Small intestine (tissue), 7 donors: ENCODE data around the gene PDE2A. TPM values are rescaled to one million over a fixed set of nuclear protein-coding genes. Genes with fewer than 3 reads are reported as not detected.

Source experiments
- DNase-seq, 2 donors: peaks; one replicate each; pipeline versions ENCODE4 v3.0.0 to v3.0.0-alpha.2; 2013
- FAIRE-seq: peaks from 2 replicates; lab custom pipeline; 2012; peaks lifted over from hg19 to GRCh38; lab: Jason Lieb, UNC
- H3K27ac ChIP-seq, 3 donors: one replicate each; pipeline ENCODE4 v1.5.1; 2013; ENCODE audit warnings: low read length in 2 of 3, mild to moderate bottlenecking in 2 of 3, control low read depth in 1 of 3, inconsistent platforms in 1 of 3, low read depth in 1 of 3, moderate library complexity in 1 of 3
- H3K27me3 ChIP-seq, 3 donors: one replicate each; pipeline ENCODE4 v1.6.1; 2013; ENCODE audit warnings: low read length in 3 of 3, inconsistent platforms in 1 of 3; ENCODE audit not compliant: control insufficient read depth in 3 of 3, insufficient read depth in 3 of 3
- H3K36me3 ChIP-seq, 3 donors: one replicate each; pipeline ENCODE4 v1.6.1; 2013; ENCODE audit warnings: low read length in 3 of 3, inconsistent platforms in 1 of 3, low read depth in 1 of 3, mild to moderate bottlenecking in 1 of 3, moderate library complexity in 1 of 3; ENCODE audit not compliant: control insufficient read depth in 3 of 3, insufficient read depth in 2 of 3
- H3K4me1 ChIP-seq, 3 donors: one replicate each; pipeline ENCODE4 v1.6.1; 2013; ENCODE audit warnings: low read length in 2 of 3, inconsistent platforms in 1 of 3, low read depth in 1 of 3, mild to moderate bottlenecking in 1 of 3, moderate library complexity in 1 of 3; ENCODE audit not compliant: control insufficient read depth in 3 of 3, insufficient read depth in 2 of 3
- H3K4me3 ChIP-seq, 3 donors: one replicate each; pipeline ENCODE4 v1.5.1; 2013; ENCODE audit warnings: low read length in 3 of 3, control low read depth in 1 of 3, inconsistent platforms in 1 of 3, low read depth in 1 of 3, mild to moderate bottlenecking in 1 of 3, moderate library complexity in 1 of 3
- H3K9me3 ChIP-seq, 2 donors: one replicate each; pipeline ENCODE4 v1.6.1; 2013; ENCODE audit warnings: low read depth in 1 of 2, low read length in 1 of 2; ENCODE audit not compliant: control insufficient read depth in 2 of 2, insufficient read depth in 1 of 2
- WGBS, 3 donors: extraction: QIAGEN DNeasy Blood & Tissue Kit; methylation state at CpG; one replicate each; pipeline ENCODE4 v1.1.7; 2013; 5-methylcytosine and 5-hydroxymethylcytosine counted together
- polyA plus RNA-seq, 4 donors: library from polyadenylated mRNA; stranded (reverse) in 3 of 4; unstranded in 1 of 4; fragments of 200-250 nt in 3 of 4; fragments of 120-200 nt in 1 of 4; gene quantifications; one replicate each; pipeline versions ENCODE4 v1.2.1 to v1.2.3, GENCODE V29; 2013
- donor health status: healthy with polysubstance abuse.
- donor health status: control.
- donor health status: control.
- donor health status: Bipolar disorder and iron deficiency.
- donor health status: healthy.

The PDE2A gene
- polyA plus RNA-seq, 4 donors: 1.8 to 31.6 (median 7.4) TPM

DNA sequence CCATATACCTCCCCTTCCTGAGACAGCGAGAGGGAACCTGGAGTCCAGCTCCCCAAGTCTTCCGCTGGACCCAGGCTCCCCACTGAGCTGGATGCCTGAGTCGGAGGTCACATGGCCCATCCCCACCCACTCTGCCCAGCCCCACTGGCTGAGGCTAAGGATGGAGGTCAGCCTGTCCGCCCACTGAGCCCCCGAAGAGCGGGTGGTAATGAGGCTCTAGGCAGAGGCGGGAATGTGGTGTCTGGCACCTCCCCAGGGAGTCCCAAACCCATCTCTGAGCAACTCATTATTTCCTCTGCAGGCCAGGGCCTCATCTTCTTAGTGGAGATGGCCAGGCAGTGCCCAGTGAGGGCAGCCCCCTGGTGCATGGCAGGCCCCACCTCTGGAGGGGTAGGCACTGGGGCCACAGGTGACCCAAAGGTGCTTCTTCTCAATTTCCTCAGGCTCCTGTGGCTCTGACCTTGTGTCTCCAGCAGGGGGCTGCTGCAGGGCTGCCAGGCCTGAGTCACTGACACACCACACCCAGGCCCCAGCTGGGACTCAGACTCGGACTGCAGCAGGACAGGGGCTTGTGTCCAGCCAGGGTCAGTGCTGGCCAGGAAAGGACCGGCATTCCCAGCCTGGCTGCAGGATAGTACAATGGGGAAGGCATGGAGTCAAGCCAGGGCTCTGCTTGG lies 10.2 kb upstream of the PDE2A start:
- Histone ChIP-seq H3K4me1 (no peaks in the 10 kb centered on the region), H3K27ac (no peak overlapping the region), H3K36me3 (peaks cover 7 to 69% (median 7%) of the 10 kb centered on the region in 3 donors), H3K4me3 (no peak overlapping the region), H3K9me3 (no peaks in the 10 kb centered on the region), H3K27me3 (peaks cover 0 to 6% (median 0%) of the 10 kb centered on the region in 3 donors)
- 64 to 78% (median 66%) methylated on average over 9 of the region's 9 CpGs for WGBS, 3 donors
- DNase-seq (peak; percentile 52 to 55), FAIRE-seq (no peak)

DNA sequence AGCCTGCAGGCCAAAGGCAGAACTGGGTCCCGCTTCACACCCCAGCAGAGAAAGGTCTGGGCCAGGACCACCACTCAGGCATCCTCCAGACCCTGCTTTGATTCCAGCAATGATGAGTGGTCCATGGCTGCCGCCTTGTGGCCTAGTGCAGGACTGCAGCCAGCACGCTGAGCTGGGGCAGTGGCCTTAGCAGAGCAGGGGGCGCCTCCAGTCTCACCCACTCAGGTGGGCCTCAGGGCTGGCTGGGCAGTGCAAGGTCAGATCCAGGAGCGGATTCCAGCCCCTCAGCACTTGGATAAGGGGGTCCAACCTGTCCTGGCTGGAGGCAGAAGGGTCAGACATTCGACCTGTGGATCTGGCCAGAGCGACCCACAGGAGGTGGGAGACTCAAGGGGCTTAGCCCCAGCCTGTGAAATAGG lies 9.6 kb upstream of the PDE2A start:
- H3K27me3 ChIP-seq: peaks cover 0 to 11% (median 0%) of the 10 kb centered on the region in 3 donors

DNA sequence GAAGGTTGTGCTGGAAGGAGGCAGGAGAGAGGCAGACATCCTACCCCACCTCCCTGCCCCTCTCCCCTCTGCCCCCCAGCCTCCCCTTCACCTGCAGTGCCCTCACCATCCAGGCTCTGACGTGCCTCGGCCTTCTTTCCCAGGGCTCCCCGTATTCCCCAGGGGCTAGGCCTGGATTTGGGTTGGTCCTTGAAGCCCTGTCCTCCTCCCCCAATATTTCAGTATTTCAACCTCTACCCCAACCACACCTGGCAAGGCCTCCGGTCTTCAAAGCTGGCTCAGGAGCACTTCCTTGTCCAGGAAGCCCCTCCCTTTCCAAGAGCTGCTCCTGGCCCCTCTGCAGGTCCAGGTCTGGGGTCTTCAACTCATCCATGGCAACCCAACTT lies 8.6 kb upstream of the PDE2A start:
- no peak for FAIRE-seq
- Histone ChIP-seq H3K27ac (no peak overlapping the region), H3K4me3 (no peak overlapping the region), H3K4me1 (no peaks in the 10 kb centered on the region), H3K27me3 (peaks cover 0 to 21% (median 3%) of the 10 kb centered on the region in 3 donors), H3K36me3 (peaks cover 0 to 54% (median 7%) of the 10 kb centered on the region in 3 donors), H3K9me3 (no peaks in the 10 kb centered on the region)
- no peak for DNase-seq
- WGBS, 3 donors: 56 to 64% (median 57%) methylated on average over 4 of the region's 4 CpGs

More for the DNA sequence above, 9.6 kb upstream of the PDE2A start:
- FAIRE-seq (no peak), DNase-seq (peak; percentile 35 to 66)
- no peaks in the 10 kb centered on the region for H3K9me3 ChIP-seq
- no peak overlapping the region for H3K4me3 ChIP-seq
- WGBS, 3 donors: 55 to 60% (median 60%) methylated on average over 7 of the region's 7 CpGs
- peaks cover 4 to 63% (median 7%) of the 10 kb centered on the region in 3 donors for H3K36me3 ChIP-seq
- no peaks in the 10 kb centered on the region for H3K4me1 ChIP-seq
- no peak overlapping the region for H3K27ac ChIP-seq

DNA sequence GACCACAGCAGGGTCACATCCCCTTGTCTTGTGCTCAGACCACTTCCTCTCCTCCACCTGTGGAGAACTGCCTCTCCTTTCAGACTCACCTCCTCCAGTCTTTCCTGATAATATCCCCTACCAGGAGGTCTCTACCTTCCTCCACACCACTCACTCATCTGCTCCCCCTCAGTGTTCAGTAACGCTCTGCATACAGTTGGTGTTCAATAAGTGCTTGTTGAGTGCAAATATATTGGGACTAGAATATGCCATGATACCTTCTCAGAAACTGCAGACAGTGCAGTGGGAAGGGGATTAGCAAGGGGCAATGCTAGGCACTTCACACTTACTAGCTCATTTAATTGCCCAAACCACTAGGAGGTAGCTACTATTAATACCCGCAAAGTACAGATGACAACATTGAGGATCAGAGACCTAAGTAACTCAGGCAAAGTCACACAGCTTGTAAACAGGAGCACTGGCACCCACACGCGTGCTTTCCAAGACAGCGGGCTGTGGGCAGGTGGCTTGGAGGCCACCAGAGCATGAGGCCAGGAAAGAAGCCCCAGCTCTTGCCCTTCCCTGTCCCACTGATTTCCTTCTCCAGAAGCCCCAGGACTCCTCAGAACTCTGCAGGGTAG lies 8.1 kb upstream of the PDE2A start:
- 61 to 88% (median 81%) methylated on average over 5 of the region's 5 CpGs for WGBS, 3 donors
- no peak for FAIRE-seq
- H3K36me3 ChIP-seq: peaks cover 0 to 49% (median 3%) of the 10 kb centered on the region in 3 donors
- no peaks in the 10 kb centered on the region for H3K9me3 ChIP-seq
- no peak overlapping the region for H3K27ac ChIP-seq
- DNase-seq: no peak
- no peak overlapping the region for H3K4me3 ChIP-seq
- H3K27me3 ChIP-seq: peaks cover 0 to 25% (median 3%) of the 10 kb centered on the region in 3 donors
- H3K4me1 ChIP-seq: no peaks in the 10 kb centered on the region

DNA sequence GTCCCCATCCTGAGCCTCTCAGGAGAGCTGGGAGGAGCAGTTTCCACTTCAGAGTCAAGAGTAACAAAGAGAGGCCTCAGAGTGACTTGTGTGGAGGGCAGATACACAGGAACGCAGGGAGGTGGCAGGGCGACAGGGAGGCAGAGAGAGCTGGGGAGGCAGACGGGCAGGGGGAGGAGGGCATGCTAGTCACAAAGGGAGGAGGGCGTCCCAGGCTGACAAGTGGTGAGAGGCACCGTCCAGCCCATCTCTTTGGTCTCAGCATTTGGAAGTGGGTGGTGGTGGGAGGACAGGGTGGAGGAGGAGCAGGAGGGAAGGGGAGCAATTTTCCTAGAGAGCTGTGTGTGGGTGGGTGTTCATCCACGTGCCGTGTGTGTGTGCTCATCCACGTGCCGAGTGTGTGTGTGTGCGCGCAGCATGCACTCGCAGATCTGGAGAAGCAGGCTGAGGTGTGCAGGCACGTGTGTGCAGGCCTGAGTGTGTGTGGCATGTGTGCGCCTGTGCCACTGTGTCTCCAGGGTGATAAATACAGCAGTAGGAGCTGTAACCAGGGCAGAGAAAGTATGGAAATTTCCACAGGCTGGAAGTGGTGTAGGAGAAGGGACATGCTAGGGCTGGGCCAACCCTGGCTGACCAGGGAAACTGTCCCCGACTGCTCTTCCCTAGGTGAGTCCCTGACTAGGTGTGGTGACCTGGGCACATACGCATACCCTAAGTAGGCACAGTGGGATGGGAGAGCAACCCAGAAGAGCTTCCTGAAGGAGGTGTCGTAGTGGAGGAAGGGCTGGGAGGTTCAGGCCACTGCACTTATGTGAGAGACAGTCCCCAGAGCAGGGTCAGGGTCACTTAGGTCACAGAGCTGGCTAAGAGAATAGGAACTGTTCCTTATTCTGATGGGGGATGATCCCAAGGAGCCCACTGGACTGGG lies 7.3 kb upstream of the PDE2A start:
- H3K27ac ChIP-seq: no peak overlapping the region

DNA sequence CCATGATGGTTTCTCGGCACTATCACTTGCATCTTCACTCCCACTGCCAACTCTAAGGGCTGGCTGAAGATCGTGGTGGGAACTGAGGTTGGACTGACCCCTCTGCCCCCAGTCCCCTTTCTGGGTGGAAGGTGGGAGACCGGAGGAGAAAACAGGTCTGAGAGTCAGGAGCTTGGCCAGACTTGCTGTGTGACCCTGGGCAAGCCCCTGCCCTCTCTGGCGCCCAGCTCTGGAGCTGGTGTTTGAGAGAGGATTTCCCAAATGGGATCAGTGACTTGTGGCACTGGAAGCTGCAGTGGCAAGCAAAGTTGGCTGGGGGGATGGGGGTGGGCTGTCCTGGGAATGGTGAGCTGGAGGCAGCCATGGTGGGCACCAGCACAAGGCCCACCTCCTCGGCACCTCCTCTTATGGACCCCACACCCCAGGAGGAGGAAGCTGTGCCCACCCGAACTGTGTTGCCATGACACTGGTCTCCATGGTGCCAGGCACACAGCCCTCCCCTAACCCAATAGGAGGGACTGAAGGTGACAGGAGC lies 6.5 kb upstream of the PDE2A start:
- WGBS, 3 donors: 56 to 65% (median 57%) methylated on average over 6 of the region's 6 CpGs
- no peaks in the 10 kb centered on the region for H3K9me3 ChIP-seq
- H3K27ac ChIP-seq: no peak overlapping the region
- peaks cover 0 to 32% (median 3%) of the 10 kb centered on the region in 3 donors for H3K36me3 ChIP-seq
- FAIRE-seq (no peak), DNase-seq (no peak)
- H3K4me1 ChIP-seq: no peaks in the 10 kb centered on the region
- peaks cover 0 to 42% (median 3%) of the 10 kb centered on the region in 3 donors for H3K27me3 ChIP-seq
- no peak overlapping the region for H3K4me3 ChIP-seq

More for the DNA sequence above, 7.3 kb upstream of the PDE2A start:
- peaks cover 0 to 34% (median 3%) of the 10 kb centered on the region in 3 donors for H3K27me3 ChIP-seq
- DNase-seq (peak in 1 of 2 donors; percentile 9), FAIRE-seq (no peak)
- H3K4me1 ChIP-seq: no peaks in the 10 kb centered on the region
- no peaks in the 10 kb centered on the region for H3K9me3 ChIP-seq
- no peak overlapping the region for H3K4me3 ChIP-seq
- H3K36me3 ChIP-seq: peaks cover 0 to 40% (median 3%) of the 10 kb centered on the region in 3 donors
- WGBS, 3 donors: 29 to 47% (median 37%) methylated on average over 17 of the region's 17 CpGs

DNA sequence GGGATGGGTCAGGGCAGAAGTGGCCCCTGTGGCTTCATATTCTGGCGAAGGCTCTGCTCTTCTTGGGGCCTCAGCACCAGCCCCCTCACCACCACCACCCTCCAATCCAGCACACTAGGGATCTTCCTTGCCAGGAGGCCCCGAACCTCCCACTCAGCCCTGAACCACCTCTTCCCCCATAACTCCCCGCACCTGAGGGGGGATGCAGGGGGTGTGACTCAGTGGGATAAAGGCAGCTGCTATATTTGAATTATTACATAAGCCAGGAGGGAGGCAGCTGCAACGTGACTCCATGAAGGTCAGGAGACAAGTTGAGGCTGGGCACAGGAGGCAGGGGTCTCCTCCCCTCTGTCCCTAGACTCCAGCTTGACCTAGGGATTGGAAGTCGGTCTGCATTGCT lies 5.6 kb upstream of the PDE2A start:
- H3K4me3 ChIP-seq: no peak overlapping the region
- H3K27me3 ChIP-seq: peaks cover 0 to 50% (median 4%) of the 10 kb centered on the region in 3 donors
- H3K36me3 ChIP-seq: peaks cover 0 to 24% (median 0%) of the 10 kb centered on the region in 3 donors
- no peak for FAIRE-seq
- DNase-seq: no peak
- no peaks in the 10 kb centered on the region for H3K4me1 ChIP-seq
- no peaks in the 10 kb centered on the region for H3K9me3 ChIP-seq
- no peak overlapping the region for H3K27ac ChIP-seq
- 57 to 66% (median 65%) methylated on average over 5 of the region's 5 CpGs for WGBS, 3 donors

DNA sequence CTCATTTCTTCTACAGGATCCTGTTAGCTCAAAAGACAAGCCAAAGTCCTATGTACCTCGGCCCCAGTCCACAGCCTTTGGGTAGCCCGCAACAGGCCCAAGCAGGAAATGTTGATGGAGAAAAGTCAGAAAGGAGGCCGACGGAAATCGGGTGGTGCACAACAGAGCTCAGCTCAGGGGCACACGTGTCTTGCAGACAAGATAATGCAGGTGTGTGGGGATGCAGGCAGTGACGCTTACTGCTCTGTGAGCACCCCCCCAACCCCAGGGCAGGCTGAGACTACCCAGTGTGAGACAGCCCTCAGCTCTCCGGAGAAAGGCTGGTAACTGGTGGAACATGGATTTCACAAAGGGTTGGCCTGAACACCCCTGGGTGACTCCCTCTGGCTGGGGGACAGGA lies 4.3 kb upstream of the PDE2A start:
- Histone ChIP-seq H3K4me1 (no peaks in the 10 kb centered on the region), H3K9me3 (no peaks in the 10 kb centered on the region), H3K36me3 (peaks cover 0 to 11% (median 0%) of the 10 kb centered on the region in 3 donors), H3K27me3 (peaks cover 0 to 64% (median 12%) of the 10 kb centered on the region in 3 donors), H3K4me3 (no peak overlapping the region), H3K27ac (no peak overlapping the region)
- DNase-seq (no peak), FAIRE-seq (no peak)
- 68 to 72% (median 71%) methylated on average over 8 of the region's 8 CpGs for WGBS, 3 donors
